ENCODE measurements around the gene GALNTL6.
"Not testable (repeated sequence)": the region's sequence is repeated elsewhere in the genome, so short reads cannot be mapped to it uniquely, and the experiment has no call there.

GALNTL6 gene

DNA sequence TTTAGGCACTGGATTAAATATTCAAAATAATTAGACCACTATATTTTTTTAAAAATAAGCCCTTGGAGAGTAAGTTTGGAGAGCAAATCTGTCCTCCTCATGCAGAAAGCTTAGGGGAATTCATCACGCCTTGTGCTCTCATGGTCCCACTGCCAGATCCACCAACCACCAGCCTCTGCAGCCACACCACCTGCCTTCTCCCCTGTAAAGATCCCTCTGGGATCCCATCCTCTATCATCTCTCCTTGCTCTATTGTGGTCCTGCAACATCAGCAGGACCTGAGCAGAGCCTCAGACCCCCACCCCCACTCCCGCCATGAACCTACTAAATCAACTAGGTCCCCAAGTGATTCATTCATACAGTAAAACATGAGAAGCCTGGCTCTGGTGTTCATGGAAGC, 872.8 kb downstream of the GALNTL6 start:
- no peak for DNase-seq

DNA sequence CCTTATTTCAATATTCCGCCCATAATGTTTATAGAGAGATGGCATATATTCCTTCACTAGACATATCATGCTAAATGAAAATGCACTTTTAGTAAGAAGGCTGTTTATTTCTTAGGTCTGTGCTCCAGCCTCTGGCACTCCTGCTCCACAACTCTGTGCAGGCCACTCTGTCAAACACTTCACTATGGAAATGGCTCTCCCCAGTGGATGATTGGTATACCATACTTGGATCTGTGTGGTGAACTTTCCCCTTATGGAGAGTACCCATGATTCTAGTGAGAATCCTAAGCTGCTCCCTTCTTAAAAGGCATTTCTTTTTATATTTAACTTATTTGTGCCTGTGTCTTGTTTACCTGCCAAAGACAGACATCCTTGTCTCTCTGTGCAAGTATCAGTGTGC, 875.3 kb downstream of the GALNTL6 start:
- no peak for DNase-seq

GRCh38 chr4:172691552-172691951, 878.3 kb downstream of the GALNTL6 start:
- no peak for DNase-seq

- DNase-seq, result no peak
These were observed 879.5 kb downstream of the GALNTL6 start for GRCh38 chr4:172692701-172693100.

- no peak for DNase-seq
These were observed 885.1 kb downstream of the GALNTL6 start for GRCh38 chr4:172698256-172698655.

- no peak for DNase-seq
These were observed 892.4 kb downstream of the GALNTL6 start for GRCh38 chr4:172705565-172705964.

DNA sequence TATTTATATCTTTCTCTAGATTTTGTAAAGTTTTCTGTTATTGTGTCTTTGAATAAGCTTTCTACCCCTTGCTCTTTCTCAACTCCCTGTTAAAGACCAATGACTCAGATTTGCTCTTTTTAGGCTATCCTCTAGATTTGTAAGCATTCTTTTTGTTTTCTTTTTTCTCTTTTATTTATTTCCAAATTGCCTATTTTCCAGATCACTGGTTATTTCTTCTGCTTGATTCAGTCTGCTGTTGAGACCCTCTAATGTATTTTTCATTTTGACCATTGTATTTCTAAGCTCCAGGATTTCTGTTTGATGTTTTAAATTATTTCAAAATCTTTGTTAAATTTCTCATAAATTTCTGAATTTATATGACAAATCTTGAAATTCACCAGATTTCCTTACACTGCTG, 892.8 kb downstream of the GALNTL6 start:
- no peak for DNase-seq

DNA sequence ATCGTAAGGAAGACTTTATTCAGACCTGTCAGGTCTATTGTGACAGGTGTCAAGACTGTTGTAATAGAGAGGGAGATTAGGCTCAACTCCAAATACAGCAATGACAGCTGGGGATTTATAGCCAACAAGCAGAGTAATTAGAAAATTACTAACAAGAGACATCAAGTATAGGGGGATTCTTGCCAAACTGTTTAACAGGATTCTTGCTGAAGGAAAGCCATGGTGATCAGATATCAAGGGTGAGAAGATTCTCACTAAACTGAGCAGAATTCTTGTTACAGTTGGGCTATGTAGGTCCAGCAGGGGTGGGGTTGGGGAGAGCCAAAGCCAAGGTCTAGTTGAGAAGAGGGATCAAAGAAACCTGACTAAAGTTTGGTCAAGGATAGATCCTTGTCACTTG, 894.4 kb downstream of the GALNTL6 start:
- no peak for DNase-seq

- DNase-seq, result no peak
These were observed 895.0 kb downstream of the GALNTL6 start for GRCh38 chr4:172708184-172708583.

- DNase-seq, result no peak
These were observed 896.2 kb downstream of the GALNTL6 start for GRCh38 chr4:172709376-172709775.

GRCh38 chr4:172716291-172716690, 903.1 kb downstream of the GALNTL6 start:
- DNase-seq, result no peak

- DNase-seq, result no peak
These were observed 908.5 kb downstream of the GALNTL6 start for GRCh38 chr4:172721659-172722058.

DNA sequence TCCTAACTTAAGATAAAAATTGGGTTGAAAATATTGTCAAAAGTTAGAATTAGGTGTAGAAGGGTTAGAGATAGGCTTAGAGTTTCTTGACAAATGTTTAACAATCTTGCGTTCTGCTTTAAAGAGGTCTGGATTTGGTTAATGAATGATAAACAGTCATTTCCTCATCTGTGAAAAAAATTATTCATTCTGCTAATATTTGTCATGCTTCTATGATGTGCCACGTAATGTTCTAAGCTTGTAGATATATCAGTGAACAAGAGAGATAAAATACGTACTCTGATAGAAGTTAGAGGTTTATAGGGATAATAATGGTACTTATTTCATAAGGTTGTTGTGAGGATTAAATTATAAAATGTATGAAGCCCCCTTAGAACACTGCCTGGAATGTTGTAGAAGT, 912.4 kb downstream of the GALNTL6 start:
- DNase-seq, result no peak

GRCh38 chr4:172726001-172726423, 912.8 kb downstream of the GALNTL6 start:
- DNase-seq, result no peak

GRCh38 chr4:172727631-172728030, 914.4 kb downstream of the GALNTL6 start:
- no peak for DNase-seq

DNA sequence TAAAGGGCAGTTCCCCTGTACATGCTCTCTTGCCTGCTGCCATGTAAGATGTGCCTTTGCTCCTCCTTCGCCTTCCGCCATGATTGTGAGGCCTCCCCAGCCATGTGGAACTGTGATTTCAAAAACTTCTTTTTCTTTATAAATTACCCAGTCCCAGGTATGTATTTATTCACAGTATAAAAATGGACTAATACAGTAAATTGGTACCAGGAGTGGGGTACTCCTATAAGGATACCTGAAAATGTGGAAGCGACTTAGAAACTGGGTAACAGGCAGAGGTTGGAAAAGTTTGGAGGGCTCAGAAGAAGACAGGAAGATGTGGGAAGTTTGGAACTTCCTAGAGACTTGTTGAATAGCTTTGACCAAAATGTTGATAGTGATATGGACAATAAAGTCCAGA, 920.4 kb downstream of the GALNTL6 start:
- not testable (repeated sequence) for DNase-seq

GRCh38 chr4:172734555-172734954, 921.4 kb downstream of the GALNTL6 start:
- DNase-seq, result no peak

GRCh38 chr4:172736046-172736445, 922.8 kb downstream of the GALNTL6 start:
- no peak for DNase-seq

DNA sequence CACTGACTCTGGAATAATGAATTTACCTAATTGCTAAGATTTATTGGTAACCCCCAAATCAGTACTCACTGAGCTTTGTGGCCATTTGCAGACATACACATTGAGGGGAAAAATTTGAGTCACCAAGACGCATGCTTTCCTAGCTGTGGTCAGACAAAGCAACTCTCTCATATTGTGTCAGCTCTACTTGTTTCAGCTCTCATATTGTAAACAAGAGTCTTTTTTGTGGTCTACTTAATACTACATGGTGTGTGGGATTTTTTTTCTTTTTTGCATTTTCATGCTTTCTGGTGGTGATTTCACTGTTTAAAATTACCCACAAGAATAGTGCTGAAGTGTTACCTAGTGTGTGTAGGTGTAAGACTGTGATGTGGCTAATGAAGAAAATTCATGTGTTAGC, 927.2 kb downstream of the GALNTL6 start:
- no peak for DNase-seq

GRCh38 chr4:172750910-172751309, 937.7 kb downstream of the GALNTL6 start:
- DNase-seq, result no peak

GRCh38 chr4:172751550-172751949, 938.3 kb downstream of the GALNTL6 start:
- DNase-seq, result no peak

- no peak for DNase-seq
These were observed 945.6 kb downstream of the GALNTL6 start for GRCh38 chr4:172758586-172759340.

GRCh38 chr4:172760512-172760911, 947.3 kb downstream of the GALNTL6 start:
- no peak for DNase-seq

DNA sequence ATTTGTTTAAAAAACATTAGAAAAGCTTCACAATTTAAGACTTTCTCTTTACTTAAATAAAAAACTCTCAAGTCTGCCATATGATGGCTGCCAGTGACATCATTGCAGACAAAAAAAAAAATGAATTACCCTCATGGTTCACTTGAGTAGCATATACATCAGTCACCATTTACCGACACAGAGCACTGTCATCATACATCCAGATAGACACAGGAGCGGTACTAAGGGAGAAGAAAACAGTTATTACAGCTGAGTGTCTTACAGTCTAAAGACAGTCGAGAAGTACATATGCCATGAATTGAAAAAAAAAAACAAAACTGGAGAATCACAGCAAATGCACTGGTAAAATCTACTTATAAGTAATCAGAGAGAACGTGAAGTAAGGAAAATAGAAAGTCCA, 949.7 kb downstream of the GALNTL6 start:
- no peak for DNase-seq

- no peak for DNase-seq
These were observed 957.6 kb downstream of the GALNTL6 start for GRCh38 chr4:172770787-172771186.

Data from right hindlimb (tissue), 1 donor.